ENCODE data around the gene TPP1.

Gene TPP1

DNA sequence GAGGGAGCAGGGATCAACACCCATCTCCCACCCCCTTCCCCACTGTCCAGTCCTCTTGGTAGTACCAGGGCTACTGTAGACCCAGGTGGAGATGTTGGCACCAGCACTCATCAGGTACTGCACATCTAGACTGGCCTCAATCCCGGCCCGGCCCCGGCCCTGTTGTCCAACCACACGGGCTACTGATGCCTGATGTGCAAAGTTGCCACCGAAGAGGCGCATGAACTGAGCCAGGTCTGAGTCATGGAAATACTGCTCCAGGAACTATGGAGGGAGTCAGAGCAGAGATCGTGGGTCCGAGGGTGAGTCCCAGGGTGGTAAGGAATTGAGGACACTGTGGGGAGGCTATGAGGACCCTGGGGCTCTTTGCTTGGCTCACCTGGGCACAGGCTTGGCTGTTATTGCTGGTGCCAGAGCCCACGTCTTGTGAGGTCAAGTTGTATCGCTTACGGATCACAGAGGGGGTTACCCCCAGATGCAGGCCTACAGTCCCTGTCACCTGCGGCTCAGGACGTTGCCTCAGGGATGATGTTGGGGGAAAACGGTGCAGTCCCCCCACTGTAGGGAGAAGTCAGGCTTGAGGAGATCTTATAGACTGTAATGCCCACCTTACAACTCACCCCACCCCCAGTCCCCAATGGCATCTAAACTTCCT lies 2.5 kb downstream of the TPP1 start:
- no peaks in the 10 kb centered on the region for H3K27me3 ChIP-seq (ENCODE audit: insufficient read depth, low read length)
- no peak overlapping the region for H3K23ac ChIP-seq (ENCODE audit: low read length)
- DNase-seq = no peak
- no peak overlapping the region for H3K4me3 ChIP-seq (ENCODE audit: low read depth, low read length)
- no CpG with 5 or more reads among the region's 14 CpGs for WGBS (ENCODE audit: extremely low coverage, insufficient coverage, insufficient read length)
- peaks cover 10% of the 10 kb centered on the region for H3K79me2 ChIP-seq (ENCODE audit: control insufficient read depth, insufficient read depth, low read length, poor library complexity)
- H3K4me1 ChIP-seq (ENCODE audit: control insufficient read depth in 1 of 2, insufficient read depth in 2 of 2, low read length in 2 of 2) = peaks cover 7% of the 10 kb centered on the region in 2 experiments
- H2AFZ ChIP-seq (ENCODE audit: insufficient read depth, low read length, poor library complexity) = no peak overlapping the region
- H4K8ac ChIP-seq (ENCODE audit: low read depth, low read length) = no peak overlapping the region
- no peak overlapping the region for H3K27ac ChIP-seq (ENCODE audit: low read depth, low read length)
- no peak overlapping the region for H2AK5ac ChIP-seq (ENCODE audit: low read length)
- H3K4me2 ChIP-seq (ENCODE audit: low read length) = no peak overlapping the region
- no peak overlapping the region for H3K9ac ChIP-seq (ENCODE audit: low read length)
- no peak overlapping the region for H2BK5ac ChIP-seq (ENCODE audit: low read depth, low read length, poor library complexity)
- H3K4ac ChIP-seq (ENCODE audit: low read depth, low read length) = no peak overlapping the region
- H4K91ac ChIP-seq (ENCODE audit: low read depth, low read length) = no peak overlapping the region
- H2BK120ac ChIP-seq (ENCODE audit: insufficient read depth, low read length, poor library complexity) = no peak overlapping the region
- no peak overlapping the region for H3K18ac ChIP-seq (ENCODE audit: low read length)
- no peak overlapping the region for H2BK12ac ChIP-seq (ENCODE audit: low read length)
- H3K14ac ChIP-seq (ENCODE audit: low read length) = no peak overlapping the region
- H3K36me3 ChIP-seq (ENCODE audit: control insufficient read depth in 1 of 2, insufficient read depth in 2 of 2, low read length in 2 of 2) = peaks cover 0 to 20% of the 10 kb centered on the region in 2 experiments
- no peak overlapping the region for H4K12ac ChIP-seq (ENCODE audit: low read depth, low read length)
- peaks cover 13% of the 10 kb centered on the region for H3K79me1 ChIP-seq (ENCODE audit: low read length)
- H3K9me3 ChIP-seq (ENCODE audit: insufficient read depth, low read depth, low read length) = no peaks in the 10 kb centered on the region

DNA sequence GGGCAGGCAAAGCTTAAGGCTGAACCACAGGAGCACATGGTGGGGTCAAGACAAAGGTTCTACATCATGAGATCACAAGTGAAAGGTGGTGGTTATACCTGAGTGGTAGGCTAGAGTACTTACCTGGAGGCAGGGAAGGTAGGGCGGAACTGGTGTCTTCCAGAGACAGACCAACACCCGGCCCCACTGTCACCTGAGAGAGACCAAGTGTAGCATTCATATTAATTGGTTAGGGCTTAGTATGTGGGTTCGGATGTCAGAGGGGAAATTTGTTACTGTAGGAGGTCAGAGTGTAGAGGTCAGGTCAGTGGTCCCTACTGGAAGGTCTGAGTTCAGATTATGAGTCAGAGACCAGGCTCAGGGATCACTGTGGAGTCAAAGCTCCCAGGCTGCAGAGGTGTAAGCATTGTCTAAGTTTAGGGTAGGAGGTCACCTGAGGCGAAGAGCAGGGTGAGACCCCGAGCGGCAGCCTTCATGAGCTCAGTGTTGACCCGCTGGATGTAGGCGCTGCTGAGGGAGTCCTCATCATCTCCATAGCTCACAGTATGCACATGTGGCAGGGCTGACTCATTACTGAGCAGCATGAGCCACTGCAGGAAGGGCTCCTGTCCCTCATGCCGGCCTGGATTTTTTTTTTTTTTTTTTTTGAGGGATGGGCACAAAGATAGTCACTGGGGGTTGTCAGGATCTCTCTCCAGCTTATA lies 3.2 kb downstream of the TPP1 start:
- Histone ChIP-seq H3K18ac (ENCODE audit: low read length) (no peak overlapping the region), H2BK5ac (ENCODE audit: low read depth, low read length, poor library complexity) (no peak overlapping the region), H3K14ac (ENCODE audit: low read length) (no peak overlapping the region), H2BK120ac (ENCODE audit: insufficient read depth, low read length, poor library complexity) (no peak overlapping the region), H3K4ac (ENCODE audit: low read depth, low read length) (no peak overlapping the region), H3K27ac (ENCODE audit: low read depth, low read length) (no peak overlapping the region), H3K23ac (ENCODE audit: low read length) (no peak overlapping the region), H3K4me2 (ENCODE audit: low read length) (no peak overlapping the region), H2AFZ (ENCODE audit: insufficient read depth, low read length, poor library complexity) (no peak overlapping the region), H3K9me3 (ENCODE audit: insufficient read depth, low read depth, low read length) (no peaks in the 10 kb centered on the region), H2AK5ac (ENCODE audit: low read length) (no peak overlapping the region), H3K4me3 (ENCODE audit: low read depth, low read length) (no peak overlapping the region), H4K12ac (ENCODE audit: low read depth, low read length) (no peak overlapping the region), H3K9ac (ENCODE audit: low read length) (no peak overlapping the region), H4K91ac (ENCODE audit: low read depth, low read length) (no peak overlapping the region), H3K36me3 (ENCODE audit: control insufficient read depth in 1 of 2, insufficient read depth in 2 of 2, low read length in 2 of 2) (peaks cover 5 to 25% of the 10 kb centered on the region in 2 experiments), H3K79me1 (ENCODE audit: low read length) (peaks cover 18% of the 10 kb centered on the region), H3K27me3 (ENCODE audit: insufficient read depth, low read length) (no peaks in the 10 kb centered on the region), H3K4me1 (ENCODE audit: control insufficient read depth in 1 of 2, insufficient read depth in 2 of 2, low read length in 2 of 2) (peaks cover 7 to 10% of the 10 kb centered on the region in 2 experiments), H2BK12ac (ENCODE audit: low read length) (no peak overlapping the region), H3K79me2 (ENCODE audit: control insufficient read depth, insufficient read depth, low read length, poor library complexity) (peaks cover 12% of the 10 kb centered on the region), H4K8ac (ENCODE audit: low read depth, low read length) (no peak overlapping the region)
- WGBS (ENCODE audit: extremely low coverage, insufficient coverage, insufficient read length) = no CpG with 5 or more reads among the region's 9 CpGs
- DNase-seq = no peak

DNA sequence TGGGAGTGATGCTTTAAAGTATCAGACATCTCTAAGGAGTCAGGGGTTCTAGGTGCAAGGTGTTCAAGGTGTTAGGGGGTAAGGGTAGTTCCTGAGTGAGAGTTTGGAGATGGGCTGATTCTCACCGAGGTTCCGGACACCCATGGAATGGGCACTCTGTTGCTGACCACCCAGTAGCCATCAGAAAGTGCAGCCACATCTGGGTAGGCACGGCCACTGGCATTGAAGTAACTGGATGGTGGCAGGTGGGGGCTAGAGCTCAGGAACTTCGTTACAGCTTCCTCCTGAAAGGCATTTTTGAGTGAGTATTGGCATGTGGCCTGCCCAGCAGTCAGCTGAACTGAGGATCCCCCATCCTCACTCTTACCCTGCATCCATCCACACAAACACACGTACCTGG lies 4.2 kb downstream of the TPP1 start:
- Histone ChIP-seq H4K12ac (ENCODE audit: low read depth, low read length) (no peak overlapping the region), H3K9ac (ENCODE audit: low read length) (no peak overlapping the region), H3K23ac (ENCODE audit: low read length) (no peak overlapping the region), H3K27me3 (ENCODE audit: insufficient read depth, low read length) (no peaks in the 10 kb centered on the region), H3K79me1 (ENCODE audit: low read length) (peaks cover 18% of the 10 kb centered on the region), H3K4ac (ENCODE audit: low read depth, low read length) (no peak overlapping the region), H3K4me2 (ENCODE audit: low read length) (no peak overlapping the region), H3K14ac (ENCODE audit: low read length) (no peak overlapping the region), H2AFZ (ENCODE audit: insufficient read depth, low read length, poor library complexity) (no peak overlapping the region), H2BK120ac (ENCODE audit: insufficient read depth, low read length, poor library complexity) (no peak overlapping the region), H3K79me2 (ENCODE audit: control insufficient read depth, insufficient read depth, low read length, poor library complexity) (peaks cover 12% of the 10 kb centered on the region), H2BK12ac (ENCODE audit: low read length) (no peak overlapping the region), H3K9me3 (ENCODE audit: insufficient read depth, low read depth, low read length) (no peaks in the 10 kb centered on the region), H3K4me1 (ENCODE audit: control insufficient read depth in 1 of 2, insufficient read depth in 2 of 2, low read length in 2 of 2) (peaks cover 7 to 17% of the 10 kb centered on the region in 2 experiments), H3K4me3 (ENCODE audit: low read depth, low read length) (no peak overlapping the region), H2BK5ac (ENCODE audit: low read depth, low read length, poor library complexity) (no peak overlapping the region), H4K8ac (ENCODE audit: low read depth, low read length) (no peak overlapping the region), H3K27ac (ENCODE audit: low read depth, low read length) (no peak overlapping the region), H4K91ac (ENCODE audit: low read depth, low read length) (no peak overlapping the region), H2AK5ac (ENCODE audit: low read length) (no peak overlapping the region), H3K18ac (ENCODE audit: low read length) (no peak overlapping the region), H3K36me3 (ENCODE audit: control insufficient read depth in 1 of 2, insufficient read depth in 2 of 2, low read length in 2 of 2) (peaks cover 15 to 35% of the 10 kb centered on the region in 2 experiments)
- DNase-seq = no peak
- WGBS (ENCODE audit: extremely low coverage, insufficient coverage, insufficient read length) = no CpG with 5 or more reads among the region's 5 CpGs

DNA sequence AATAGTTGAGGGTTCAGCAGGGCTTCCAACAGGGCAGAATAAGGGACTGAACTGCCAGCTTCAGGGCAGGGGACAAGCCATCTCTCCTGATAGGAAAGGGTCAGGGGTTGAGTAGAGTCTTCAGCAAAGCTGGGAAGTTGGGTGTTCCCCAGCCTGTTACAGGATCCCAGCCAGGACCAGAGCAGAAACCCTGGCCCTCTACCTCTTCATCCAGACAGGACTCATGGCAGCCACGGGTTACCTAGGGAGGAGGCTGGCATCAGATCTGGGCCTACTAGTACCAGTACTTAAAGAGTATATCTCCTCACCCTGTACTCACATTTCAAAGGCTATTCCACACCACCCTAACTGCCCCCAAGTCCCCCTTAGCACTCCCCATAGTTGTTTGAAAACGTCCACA lies 4.8 kb downstream of the TPP1 start:
- Histone ChIP-seq H3K23ac (ENCODE audit: low read length) (no peak overlapping the region), H4K91ac (ENCODE audit: low read depth, low read length) (no peak overlapping the region), H2AFZ (ENCODE audit: insufficient read depth, low read length, poor library complexity) (no peak overlapping the region), H3K27ac (ENCODE audit: low read depth, low read length) (no peak overlapping the region), H4K12ac (ENCODE audit: low read depth, low read length) (no peak overlapping the region), H3K79me2 (ENCODE audit: control insufficient read depth, insufficient read depth, low read length, poor library complexity) (peaks cover 12% of the 10 kb centered on the region), H2AK5ac (ENCODE audit: low read length) (no peak overlapping the region), H3K27me3 (ENCODE audit: insufficient read depth, low read length) (no peaks in the 10 kb centered on the region), H3K4ac (ENCODE audit: low read depth, low read length) (no peak overlapping the region), H3K36me3 (ENCODE audit: control insufficient read depth in 1 of 2, insufficient read depth in 2 of 2, low read length in 2 of 2) (peaks cover 21 to 41% of the 10 kb centered on the region in 2 experiments), H4K8ac (ENCODE audit: low read depth, low read length) (no peak overlapping the region), H2BK12ac (ENCODE audit: low read length) (no peak overlapping the region), H3K4me3 (ENCODE audit: low read depth, low read length) (no peak overlapping the region), H3K4me1 (ENCODE audit: control insufficient read depth in 1 of 2, insufficient read depth in 2 of 2, low read length in 2 of 2) (peaks cover 7 to 17% of the 10 kb centered on the region in 2 experiments), H3K4me2 (ENCODE audit: low read length) (no peak overlapping the region), H3K79me1 (ENCODE audit: low read length) (peaks cover 18% of the 10 kb centered on the region), H3K9ac (ENCODE audit: low read length) (no peak overlapping the region), H3K9me3 (ENCODE audit: insufficient read depth, low read depth, low read length) (no peaks in the 10 kb centered on the region), H3K14ac (ENCODE audit: low read length) (no peak overlapping the region), H2BK5ac (ENCODE audit: low read depth, low read length, poor library complexity) (no peak overlapping the region), H2BK120ac (ENCODE audit: insufficient read depth, low read length, poor library complexity) (no peak overlapping the region), H3K18ac (ENCODE audit: low read length) (no peak overlapping the region)
- no peak for DNase-seq
- no CpG with 5 or more reads among the region's 2 CpGs for WGBS (ENCODE audit: extremely low coverage, insufficient coverage, insufficient read length)

Data from trophoblast cell (in vitro differentiated cells and primary cell).